Lower leg skin (tissue), 3 donors: ENCODE measurements around the gene EVA1A.

ENCODE experiments used
- POLR2A ChIP-seq, 2 donors: fragments of 450-650 bp; IDR thresholded peaks; one replicate each; pipeline ENCODE4 v1.6.1; 2016 to 2017; ENCODE audit warnings: antibody characterized with exemption in 2 of 2, mild to moderate bottlenecking in 1 of 2, moderate library complexity in 1 of 2
- TF ChIP-seq, protein P1 (sequence below), 3 donors: fragments of 450-650 bp; IDR thresholded peaks; one replicate each; pipeline ENCODE4 v1.5.1; 2016; ENCODE audit warnings: antibody characterized with exemption in 3 of 3, mild to moderate bottlenecking in 3 of 3, moderate library complexity in 2 of 3

DNA sequence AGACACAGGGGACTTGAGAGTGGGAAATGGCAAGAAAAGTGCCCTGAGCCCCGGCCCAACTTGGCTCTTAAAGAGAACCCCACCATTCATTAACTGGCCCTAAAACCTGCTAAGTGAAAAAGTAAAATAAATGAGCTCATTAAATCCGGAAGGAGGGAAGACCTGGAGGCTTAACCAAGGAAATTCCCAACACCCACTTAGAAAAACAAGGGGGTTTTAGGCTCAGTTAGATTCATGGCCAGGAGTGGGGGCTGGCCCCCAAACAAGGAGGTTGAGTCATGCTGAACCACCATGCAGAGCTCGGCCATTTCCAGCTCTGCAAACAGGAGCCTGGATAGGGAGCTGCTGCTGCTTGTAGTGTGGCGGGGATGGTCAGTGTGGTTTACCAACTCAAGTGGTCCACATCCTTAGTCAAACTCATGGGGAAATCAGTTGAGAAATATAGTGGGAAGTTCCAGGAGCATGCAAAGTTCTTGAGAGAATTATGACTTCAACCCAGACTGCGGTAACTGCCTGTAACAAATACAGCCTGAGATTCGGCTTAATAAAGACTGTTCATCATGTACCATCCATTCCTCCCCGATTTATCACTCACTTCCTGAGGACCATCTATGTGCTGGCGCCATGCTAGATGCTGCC, 46.1 kb upstream of the EVA1A start:
- TF ChIP-seq POLR2A (IDR thresholded peaks at IDR 0.05) = no peak
- TF ChIP-seq, protein P1, sequence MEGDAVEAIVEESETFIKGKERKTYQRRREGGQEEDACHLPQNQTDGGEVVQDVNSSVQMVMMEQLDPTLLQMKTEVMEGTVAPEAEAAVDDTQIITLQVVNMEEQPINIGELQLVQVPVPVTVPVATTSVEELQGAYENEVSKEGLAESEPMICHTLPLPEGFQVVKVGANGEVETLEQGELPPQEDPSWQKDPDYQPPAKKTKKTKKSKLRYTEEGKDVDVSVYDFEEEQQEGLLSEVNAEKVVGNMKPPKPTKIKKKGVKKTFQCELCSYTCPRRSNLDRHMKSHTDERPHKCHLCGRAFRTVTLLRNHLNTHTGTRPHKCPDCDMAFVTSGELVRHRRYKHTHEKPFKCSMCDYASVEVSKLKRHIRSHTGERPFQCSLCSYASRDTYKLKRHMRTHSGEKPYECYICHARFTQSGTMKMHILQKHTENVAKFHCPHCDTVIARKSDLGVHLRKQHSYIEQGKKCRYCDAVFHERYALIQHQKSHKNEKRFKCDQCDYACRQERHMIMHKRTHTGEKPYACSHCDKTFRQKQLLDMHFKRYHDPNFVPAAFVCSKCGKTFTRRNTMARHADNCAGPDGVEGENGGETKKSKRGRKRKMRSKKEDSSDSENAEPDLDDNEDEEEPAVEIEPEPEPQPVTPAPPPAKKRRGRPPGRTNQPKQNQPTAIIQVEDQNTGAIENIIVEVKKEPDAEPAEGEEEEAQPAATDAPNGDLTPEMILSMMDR (IDR thresholded peaks at IDR 0.05) = no peak
